Peyer's patch (tissue), 4 donors: ENCODE results near the gene SLC35F6. TPM values are rescaled to one million over a fixed set of nuclear protein-coding genes. Genes with fewer than 3 reads are reported as not detected.
"Not testable (repeated sequence)": the region's sequence is repeated elsewhere in the genome, so short reads cannot be mapped to it uniquely, and the experiment has no call there.

Experiments
- DNase-seq, 3 donors: peaks; one replicate each; pipeline ENCODE4 v3.0.0-alpha.2; 2017 to 2019
- H3K27ac ChIP-seq, 4 donors: fragments of 200-600 bp; sonication (generic); one replicate each; pipeline ENCODE4 v1.5.1; 2016 to 2019
- H3K27me3 ChIP-seq, 2 donors: fragments of 200-600 bp; sonication (generic); one replicate each; pipeline ENCODE4 v1.5.1; 2019
- H3K36me3 ChIP-seq, 3 donors: fragments of 200-600 bp; sonication (generic); one replicate each; pipeline ENCODE4 v1.5.1; 2016 to 2019
- H3K4me1 ChIP-seq, 4 donors: fragments of 200-600 bp; sonication (generic); one replicate each; pipeline ENCODE4 v1.5.1; 2016 to 2019
- H3K4me3 ChIP-seq, 4 donors: fragments of 200-600 bp; sonication (generic); 1 replicate in 3 of 4; 2 replicates in 1 of 4; pipeline ENCODE4 v1.5.1; 2016 to 2019; ENCODE audit warnings: mild to moderate bottlenecking in 1 of 4
- H3K9me3 ChIP-seq, 4 donors: fragments of 200-600 bp; sonication (generic); one replicate each; pipeline ENCODE4 v1.5.1; 2016 to 2019; ENCODE audit warnings: mild to moderate bottlenecking in 1 of 4
- CTCF ChIP-seq, 6 experiments: fragments of 450-650 bp in 4 of 6; fragments of 200-600 bp in 2 of 6; sonication (generic) in 1 of 6; IDR thresholded peaks; one replicate each; pipeline ENCODE4 v1.5.1; 2017 to 2019; ENCODE audit warnings: antibody characterized with exemption in 6 of 6, mild to moderate bottlenecking in 3 of 6, moderate library complexity in 1 of 6
- POLR2A ChIP-seq, 2 donors: fragments of 450-650 bp; IDR thresholded peaks; one replicate each; pipeline ENCODE4 v1.5.1; 2017; ENCODE audit warnings: antibody characterized with exemption in 2 of 2, mild to moderate bottlenecking in 2 of 2, moderate library complexity in 2 of 2
- total RNA-seq, 4 donors: library from RNA; depleted of rRNA; stranded (reverse); fragments of >200 nt; gene quantifications; one replicate each; pipeline ENCODE4 v1.1.0, GENCODE V29; 2016

The SLC35F6 gene
- total RNA-seq, 4 donors from 2014 or later, result 13.2 to 49.1 (median 38.1) TPM

GRCh38 chr2:26744953-26745352, 19.1 kb upstream of the SLC35F6 start:
- Histone ChIP-seq H3K27ac (no peak overlapping the region), H3K9me3 (no peaks in the 10 kb centered on the region), H3K4me3 (no peak overlapping the region), H3K27me3 (no peaks in the 10 kb centered on the region), H3K4me1 (peaks cover 0 to 3% (median 0%) of the 10 kb centered on the region in 4 donors), H3K36me3 (no peaks in the 10 kb centered on the region)
- no peak for DNase-seq
- no peak for TF ChIP-seq CTCF (IDR thresholded peaks at IDR 0.05)
- TF ChIP-seq POLR2A (IDR thresholded peaks at IDR 0.05), result no peak

GRCh38 chr2:26745609-26746327, 18.3 kb upstream of the SLC35F6 start:
- TF ChIP-seq CTCF (IDR thresholded peaks at IDR 0.05) (peak; percentile 64 to 91 (median 86)), POLR2A (IDR thresholded peaks at IDR 0.05) (no peak)
- no peaks in the 10 kb centered on the region for H3K36me3 ChIP-seq
- no peaks in the 10 kb centered on the region for H3K9me3 ChIP-seq
- H3K27me3 ChIP-seq, result no peaks in the 10 kb centered on the region
- peak; percentile 77 to 92 (median 82) for DNase-seq
- H3K4me3 ChIP-seq, result no peak overlapping the region
- H3K27ac ChIP-seq, result no peak overlapping the region
- H3K4me1 ChIP-seq, result peaks cover 0 to 3% (median 0%) of the 10 kb centered on the region in 4 donors

GRCh38 chr2:26746934-26747333, 17.1 kb upstream of the SLC35F6 start:
- TF ChIP-seq POLR2A (IDR thresholded peaks at IDR 0.05) (no peak), CTCF (IDR thresholded peaks at IDR 0.05) (no peak)
- H3K27me3 ChIP-seq, result no peaks in the 10 kb centered on the region
- H3K9me3 ChIP-seq, result no peaks in the 10 kb centered on the region
- no peak for DNase-seq
- peaks cover 0 to 3% (median 0%) of the 10 kb centered on the region in 4 donors for H3K4me1 ChIP-seq
- H3K4me3 ChIP-seq, result no peak overlapping the region
- H3K27ac ChIP-seq, result no peak overlapping the region
- H3K36me3 ChIP-seq, result no peaks in the 10 kb centered on the region

- not testable (repeated sequence) for H3K4me1 ChIP-seq, H3K9me3 ChIP-seq, H3K27ac ChIP-seq, H3K27me3 ChIP-seq, DNase-seq, H3K4me3 ChIP-seq, H3K36me3 ChIP-seq
Measured at GRCh38 chr2:26749787-26750420, 14.2 kb upstream of the SLC35F6 start.

GRCh38 chr2:26750467-26750866, 13.6 kb upstream of the SLC35F6 start:
- not testable (repeated sequence) for H3K4me1 ChIP-seq, H3K27me3 ChIP-seq, DNase-seq, H3K36me3 ChIP-seq, H3K9me3 ChIP-seq, H3K4me3 ChIP-seq, H3K27ac ChIP-seq

GRCh38 chr2:26752656-26753055, 11.4 kb upstream of the SLC35F6 start:
- H3K4me3 ChIP-seq, result no peak overlapping the region
- H3K4me1 ChIP-seq, result no peaks in the 10 kb centered on the region
- H3K27ac ChIP-seq, result no peak overlapping the region
- no peaks in the 10 kb centered on the region for H3K9me3 ChIP-seq
- H3K27me3 ChIP-seq, result no peaks in the 10 kb centered on the region
- no peak for TF ChIP-seq CTCF (IDR thresholded peaks at IDR 0.05)
- no peak for TF ChIP-seq POLR2A (IDR thresholded peaks at IDR 0.05)
- H3K36me3 ChIP-seq, result no peaks in the 10 kb centered on the region
- DNase-seq, result no peak
